Neuronal stem cell (in vitro differentiated cells): ENCODE measurements around the gene NSMF.

ENCODE experiments used
- DNase-seq: peaks from one replicate; pipeline ENCODE4 v3.0.0-alpha.2; 2013; ENCODE audit warnings: low spot score
- H2AFZ ChIP-seq: one replicate; pipeline ENCODE4 v1.6.1; 2013; ENCODE audit warnings: mild to moderate bottlenecking, low read length, inconsistent platforms
- H2AK5ac ChIP-seq: 2 replicates; pipeline ENCODE4 v1.6.1; 2013; ENCODE audit warnings: low read depth, mild to moderate bottlenecking, inconsistent platforms, low read length, moderate library complexity, mixed read lengths
- H2BK120ac ChIP-seq: 2 replicates; pipeline ENCODE4 v1.6.1; 2013; ENCODE audit warnings: low read depth, mild to moderate bottlenecking, inconsistent platforms, low read length, moderate library complexity, mixed read lengths
- H2BK12ac ChIP-seq: one replicate; pipeline ENCODE4 v1.6.1; 2013; ENCODE audit warnings: low read length, inconsistent platforms
- H2BK15ac ChIP-seq: 2 replicates; pipeline ENCODE4 v1.6.1; 2013; ENCODE audit warnings: mild to moderate bottlenecking, low read length, inconsistent platforms, mixed read lengths
- H2BK5ac ChIP-seq: one replicate; pipeline ENCODE4 v1.6.1; 2013; ENCODE audit warnings: inconsistent platforms, mild to moderate bottlenecking, low read length, moderate library complexity
- H3K14ac ChIP-seq: one replicate; pipeline ENCODE4 v1.6.1; 2013; ENCODE audit warnings: low read length, inconsistent platforms
- H3K18ac ChIP-seq: 2 replicates; pipeline ENCODE4 v1.6.1; 2013; ENCODE audit warnings: low read length, inconsistent platforms
- H3K23ac ChIP-seq: 2 replicates; pipeline ENCODE4 v1.6.1; 2013; ENCODE audit warnings: low read depth, mild to moderate bottlenecking, mixed read lengths, low read length, inconsistent platforms; ENCODE audit not compliant: poor library complexity
- H3K27ac ChIP-seq: replicated peaks from 3 replicates; pipeline ENCODE4 v1.5.1; 2013; ENCODE audit warnings: low read length, inconsistent platforms
- H3K27me3 ChIP-seq, 3 experiments: 2 replicates each; pipeline ENCODE4 v1.6.1; 2013; ENCODE audit warnings: low read length in 3 of 3, mild to moderate bottlenecking in 2 of 3, inconsistent platforms in 1 of 3, low read depth in 1 of 3, mixed read lengths in 1 of 3, moderate library complexity in 1 of 3; ENCODE audit not compliant: control insufficient read depth in 3 of 3, insufficient read depth in 3 of 3
- H3K36me3 ChIP-seq, 2 donors: replicated peaks in 1 of 2; 2 replicates each; pipeline ENCODE4 v1.6.1; 2013; ENCODE audit warnings: low read length in 2 of 2; ENCODE audit not compliant: control insufficient read depth in 2 of 2, insufficient read depth in 2 of 2
- H3K4ac ChIP-seq: 2 replicates; pipeline ENCODE4 v1.6.1; 2013; ENCODE audit warnings: inconsistent platforms, mild to moderate bottlenecking, low read length, moderate library complexity
- H3K4me1 ChIP-seq, 2 donors: 1 replicate in 1 of 2; 2 replicates in 1 of 2; pipeline ENCODE4 v1.6.1; 2013; ENCODE audit warnings: low read length in 2 of 2, low read depth in 1 of 2; ENCODE audit not compliant: control insufficient read depth in 2 of 2, insufficient read depth in 1 of 2
- H3K4me2 ChIP-seq: one replicate; pipeline ENCODE4 v1.6.1; 2013; ENCODE audit warnings: mild to moderate bottlenecking, low read length, inconsistent platforms; ENCODE audit not compliant: insufficient read depth, poor library complexity, severe bottlenecking
- H3K4me3 ChIP-seq, 2 donors: 2 replicates each; pipeline ENCODE4 v1.5.1; 2013; ENCODE audit warnings: low read length in 2 of 2, mild to moderate bottlenecking in 2 of 2, inconsistent platforms in 1 of 2, moderate library complexity in 1 of 2
- H3K79me1 ChIP-seq: one replicate; pipeline ENCODE4 v1.6.1; 2013; ENCODE audit warnings: low read depth, mild to moderate bottlenecking, inconsistent platforms, low read length, moderate library complexity
- H3K9ac ChIP-seq: one replicate; pipeline ENCODE4 v1.6.1; 2013; ENCODE audit warnings: mild to moderate bottlenecking, low read depth, low read length, inconsistent platforms; ENCODE audit not compliant: poor library complexity
- H3K9me3 ChIP-seq, 2 donors: replicated peaks in 1 of 2; 2 replicates each; pipeline versions ENCODE3 to v1.6.1; 2013; ENCODE audit warnings: low read length in 2 of 2, mild to moderate bottlenecking in 2 of 2, inconsistent platforms in 1 of 2, low read depth in 1 of 2, mixed read lengths in 1 of 2, moderate library complexity in 1 of 2; ENCODE audit not compliant: control insufficient read depth in 2 of 2, insufficient read depth in 1 of 2
- H4K8ac ChIP-seq: one replicate; pipeline ENCODE4 v1.6.1; 2013; ENCODE audit warnings: low read depth, mild to moderate bottlenecking, inconsistent platforms, low read length, moderate library complexity
- H4K91ac ChIP-seq: one replicate; pipeline ENCODE4 v1.6.1; 2013; ENCODE audit warnings: low read length, low read depth, mild to moderate bottlenecking, inconsistent platforms; ENCODE audit not compliant: poor library complexity
- WGBS, 2 donors: extraction: QIAGEN DNeasy Blood & Tissue Kit; methylation state at CpG; one replicate each; pipeline ENCODE4 v1.1.7; 2013; ENCODE audit warnings: missing lambda C conversion rate in 2 of 2, mixed read lengths in 1 of 2; ENCODE audit not compliant: insufficient read length in 2 of 2, insufficient replicate concordance in 1 of 2; ENCODE audit errors: extremely low coverage in 2 of 2; 5-methylcytosine and 5-hydroxymethylcytosine counted together

NSMF gene

GRCh38 chr9:137465720-137466388 lies 6.7 kb upstream of the NSMF start:
- no peak overlapping the region for H4K8ac ChIP-seq
- peak overlapping the region; percentile 46 for H2BK5ac ChIP-seq
- H3K18ac ChIP-seq = peak overlapping the region; percentile 71
- peaks cover 0 to 2% of the 10 kb centered on the region in 2 donors for H3K9me3 ChIP-seq
- WGBS, 2 donors = no CpG with 5 or more reads among the region's 23 CpGs
- no peak overlapping the region for H2BK12ac ChIP-seq
- H3K4me3 ChIP-seq = peak overlapping the region in 1 of 2 donors; percentile 42
- no peak overlapping the region for H3K23ac ChIP-seq
- no peak for DNase-seq
- H3K4me2 ChIP-seq = no peak overlapping the region
- no peak overlapping the region for H2BK120ac ChIP-seq
- H3K9ac ChIP-seq = peak overlapping the region; percentile 60
- peak overlapping the region; percentile 92 for H2AK5ac ChIP-seq
- no peak overlapping the region for H2AFZ ChIP-seq
- no peaks in the 10 kb centered on the region for H3K79me1 ChIP-seq
- H3K27me3 ChIP-seq = peaks cover 0 to 6% (median 5%) of the 10 kb centered on the region in 3 experiments
- H3K4me1 ChIP-seq = no peaks in the 10 kb centered on the region
- no peaks in the 10 kb centered on the region for H3K36me3 ChIP-seq
- H3K14ac ChIP-seq = peak overlapping the region; percentile 21
- peak overlapping the region; percentile 37 for H2BK15ac ChIP-seq
- no peak overlapping the region for H4K91ac ChIP-seq
- H3K27ac ChIP-seq = no peak overlapping the region
- H3K4ac ChIP-seq = no peak overlapping the region

- no CpG with 5 or more reads among the region's 23 CpGs for WGBS, 2 donors
- no peak overlapping the region for H2BK12ac ChIP-seq
- H2AFZ ChIP-seq = no peak overlapping the region
- peak overlapping the region; percentile 46 for H2BK5ac ChIP-seq
- no peak for DNase-seq
- H3K4me2 ChIP-seq = no peak overlapping the region
- no peak overlapping the region for H3K27ac ChIP-seq
- no peak overlapping the region for H3K4me3 ChIP-seq
- H2AK5ac ChIP-seq = peak overlapping the region; percentile 91
- H3K9ac ChIP-seq = no peak overlapping the region
- H2BK120ac ChIP-seq = no peak overlapping the region
- no peaks in the 10 kb centered on the region for H3K36me3 ChIP-seq
- no peaks in the 10 kb centered on the region for H3K4me1 ChIP-seq
- peak overlapping the region; percentile 73 for H3K23ac ChIP-seq
- peak overlapping the region; percentile 75 for H3K14ac ChIP-seq
- peaks cover 0 to 6% (median 5%) of the 10 kb centered on the region in 3 experiments for H3K27me3 ChIP-seq
- H3K18ac ChIP-seq = no peak overlapping the region
- H3K4ac ChIP-seq = no peak overlapping the region
- no peaks in the 10 kb centered on the region for H3K79me1 ChIP-seq
- H4K91ac ChIP-seq = peak overlapping the region; percentile 12
- no peak overlapping the region for H2BK15ac ChIP-seq
- peak overlapping the region; percentile 65 for H4K8ac ChIP-seq
- H3K9me3 ChIP-seq = peaks cover 0 to 2% of the 10 kb centered on the region in 2 donors
These were observed 6.0 kb upstream of the NSMF start for GRCh38 chr9:137465000-137465719.

GRCh38 chr9:137464291-137464999 lies 5.3 kb upstream of the NSMF start:
- Histone ChIP-seq H3K27ac (no peak overlapping the region), H3K4me3 (no peak overlapping the region), H2AFZ (no peak overlapping the region), H2BK15ac (peak overlapping the region; percentile 21), H3K4ac (no peak overlapping the region), H2BK5ac (no peak overlapping the region), H4K8ac (peak overlapping the region; percentile 65), H3K14ac (peak overlapping the region; percentile 75), H2AK5ac (peak overlapping the region; percentile 91), H2BK12ac (no peak overlapping the region), H3K23ac (no peak overlapping the region), H3K4me2 (no peak overlapping the region), H4K91ac (peak overlapping the region; percentile 94), H2BK120ac (no peak overlapping the region), H3K36me3 (no peaks in the 10 kb centered on the region), H3K79me1 (no peaks in the 10 kb centered on the region), H3K27me3 (peaks cover 0 to 6% (median 5%) of the 10 kb centered on the region in 3 experiments), H3K9me3 (peaks cover 0 to 2% of the 10 kb centered on the region in 2 donors), H3K4me1 (peaks cover 2 to 5% of the 10 kb centered on the region in 2 donors), H3K9ac (peak overlapping the region; percentile 30), H3K18ac (peak overlapping the region; percentile 64)
- no peak for DNase-seq
- no CpG with 5 or more reads among the region's 28 CpGs for WGBS, 2 donors

GRCh38 chr9:137463931-137464290 lies 4.8 kb upstream of the NSMF start:
- no peak overlapping the region for H2BK12ac ChIP-seq
- H3K18ac ChIP-seq = peak overlapping the region; percentile 64
- no peak overlapping the region for H3K23ac ChIP-seq
- no peak overlapping the region for H3K4me2 ChIP-seq
- peak overlapping the region; percentile 56 for H3K14ac ChIP-seq
- H2BK15ac ChIP-seq = peak overlapping the region; percentile 21
- no peak overlapping the region for H3K4ac ChIP-seq
- no peaks in the 10 kb centered on the region for H3K36me3 ChIP-seq
- peak overlapping the region; percentile 89 for H2AK5ac ChIP-seq
- H3K27me3 ChIP-seq = peaks cover 0 to 6% (median 5%) of the 10 kb centered on the region in 3 experiments
- no peak overlapping the region for H2BK120ac ChIP-seq
- no peaks in the 10 kb centered on the region for H3K79me1 ChIP-seq
- peaks cover 3 to 6% of the 10 kb centered on the region in 2 donors for H3K4me1 ChIP-seq
- no peak overlapping the region for H3K27ac ChIP-seq
- H3K9ac ChIP-seq = no peak overlapping the region
- WGBS, 2 donors = no CpG with 5 or more reads among the region's 18 CpGs
- DNase-seq = no peak
- H3K4me3 ChIP-seq = no peak overlapping the region
- H4K8ac ChIP-seq = no peak overlapping the region
- H4K91ac ChIP-seq = peak overlapping the region; percentile 94
- H3K9me3 ChIP-seq = peaks cover 0 to 2% of the 10 kb centered on the region in 2 donors
- H2AFZ ChIP-seq = no peak overlapping the region
- H2BK5ac ChIP-seq = no peak overlapping the region
